ENCODE data around the gene RPN1.
A peak's percentile ranks its signal among the peaks of the same experiment; 100 is the strongest.

RPN1 gene

GRCh38 chr3:128576290-128576689 is 74.3 kb downstream of the RPN1 start:
- DNase-seq, result no peak

GRCh38 chr3:128575777-128576176 is 74.8 kb downstream of the RPN1 start:
- DNase-seq, result no peak

- no peak for DNase-seq
These were observed 76.9 kb downstream of the RPN1 start for GRCh38 chr3:128573707-128574162.

GRCh38 chr3:128573160-128573559 is 77.5 kb downstream of the RPN1 start:
- no peak for DNase-seq

GRCh38 chr3:128572644-128573105 is 77.9 kb downstream of the RPN1 start:
- peak; percentile 7 for DNase-seq

GRCh38 chr3:128572013-128572412 is 78.6 kb downstream of the RPN1 start:
- DNase-seq, result no peak

Measured in NCI-H1694 treated with DMSO at 0.1 percent for 48 hours (cell line).